Skeletal muscle satellite cell (primary cell): ENCODE results near the gene MGAT4B. TPM values are rescaled to one million over a fixed set of nuclear protein-coding genes. Genes with fewer than 3 reads are reported as not detected.
A peak's percentile ranks its signal among the peaks of the same experiment; 100 is the strongest.
"Not testable (repeated sequence)": the region's sequence is repeated elsewhere in the genome, so short reads cannot be mapped to it uniquely, and the experiment has no call there.

ENCODE experiments used
- H3K27me3 ChIP-seq: 2 replicates; pipeline ENCODE4 v1.7.0; 2013; ENCODE audit warnings: low read length; ENCODE audit not compliant: control insufficient read depth, insufficient read depth
- H3K36me3 ChIP-seq: 2 replicates; pipeline ENCODE4 v1.7.0; 2013; ENCODE audit warnings: mild to moderate bottlenecking, control low read depth, low read length; ENCODE audit not compliant: insufficient read depth
- H3K4me1 ChIP-seq: 2 replicates; pipeline ENCODE4 v1.7.0; 2013; ENCODE audit warnings: low read length; ENCODE audit not compliant: control insufficient read depth, insufficient read depth
- H3K4me2 ChIP-seq: 2 replicates; pipeline ENCODE4 v1.7.0; 2013; ENCODE audit warnings: mild to moderate bottlenecking, low read length
- H3K4me3 ChIP-seq: 2 replicates; pipeline ENCODE4 v1.7.0; 2013; ENCODE audit warnings: low read length
- H3K9ac ChIP-seq: 2 replicates; pipeline ENCODE4 v1.7.0; 2013; ENCODE audit warnings: mild to moderate bottlenecking, low read depth, low read length, moderate library complexity
- H3K9me3 ChIP-seq: replicated peaks from 2 replicates; pipeline ENCODE4 v1.7.0; 2013; ENCODE audit warnings: mild to moderate bottlenecking, control low read depth, low read length
- total RNA-seq: library from RNA; depleted of rRNA; stranded (reverse); fragments of >200 nt; gene quantifications from 2 replicates; pipeline ENCODE4 v1.2.3, GENCODE V29; 2012; rRNA removed

Gene MGAT4B
- total RNA-seq = 141 and 148 TPM in 2 replicates

GRCh38 chr5:179806250-179807048, at the start of gene MGAT4B:
Gene MGAT4B (minus strand): TSS chr5:179806866. CDS start chr5:179806583, 283 bp downstream.
- H3K9ac ChIP-seq = peak within 1 kb of the TSS; percentile 79
- H3K9me3 ChIP-seq = no peaks in the 10 kb centered on the region
- H3K4me1 ChIP-seq = peaks cover 36% of the 10 kb centered on the region
- H3K4me3 ChIP-seq = peak within 1 kb of the TSS; percentile 98
- H3K27me3 ChIP-seq = no peaks in the 10 kb centered on the region
- peaks cover 7% of the 10 kb centered on the region for H3K36me3 ChIP-seq
- peak within 1 kb of the TSS; percentile 99 for H3K4me2 ChIP-seq

GRCh38 chr5:179854356-179854755, 47.7 kb upstream of the MGAT4B start:
- H3K4me3 ChIP-seq = no peak overlapping the region
- H3K9ac ChIP-seq = no peak overlapping the region
- peaks cover 23% of the 10 kb centered on the region for H3K36me3 ChIP-seq
- no peak overlapping the region for H3K4me2 ChIP-seq
- no peaks in the 10 kb centered on the region for H3K27me3 ChIP-seq
- H3K9me3 ChIP-seq = no peaks in the 10 kb centered on the region
- no peaks in the 10 kb centered on the region for H3K4me1 ChIP-seq

DNA sequence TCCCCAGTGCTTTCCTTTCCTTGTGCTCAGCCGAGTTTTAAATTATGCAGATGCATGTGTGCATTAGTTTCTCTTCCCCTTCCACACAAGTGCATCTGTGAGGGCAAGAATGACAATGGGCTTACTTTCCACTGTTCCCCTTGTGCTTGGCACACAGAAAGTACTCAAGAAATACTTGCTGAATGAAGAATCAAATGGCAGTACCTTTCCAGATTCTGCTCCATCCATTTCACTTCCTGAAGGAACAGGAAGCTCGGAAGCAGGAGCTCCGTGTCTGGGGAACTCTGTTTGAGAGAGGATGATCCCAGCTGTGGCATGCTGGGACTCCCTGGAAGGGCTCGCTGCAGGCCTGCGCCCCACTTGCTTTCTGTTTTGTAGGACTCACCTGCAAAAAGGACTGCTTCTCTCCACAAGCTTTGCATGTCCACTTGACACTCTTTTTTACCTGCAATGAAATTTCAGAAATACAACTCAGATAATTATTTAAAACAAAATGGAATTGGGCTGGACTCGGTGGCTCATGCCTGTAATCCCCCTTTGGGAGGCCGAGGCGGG, 46.4 kb upstream of the MGAT4B start:
- H3K9me3 ChIP-seq = no peaks in the 10 kb centered on the region
- H3K4me3 ChIP-seq = no peak overlapping the region
- H3K27me3 ChIP-seq = no peaks in the 10 kb centered on the region
- H3K4me2 ChIP-seq = no peak overlapping the region
- no peak overlapping the region for H3K9ac ChIP-seq
- H3K4me1 ChIP-seq = no peaks in the 10 kb centered on the region
- H3K36me3 ChIP-seq = peaks cover 28% of the 10 kb centered on the region

- H3K36me3 ChIP-seq = peaks cover 35% of the 10 kb centered on the region
These were observed 35.0 kb upstream of the MGAT4B start for GRCh38 chr5:179841621-179842020.

DNA sequence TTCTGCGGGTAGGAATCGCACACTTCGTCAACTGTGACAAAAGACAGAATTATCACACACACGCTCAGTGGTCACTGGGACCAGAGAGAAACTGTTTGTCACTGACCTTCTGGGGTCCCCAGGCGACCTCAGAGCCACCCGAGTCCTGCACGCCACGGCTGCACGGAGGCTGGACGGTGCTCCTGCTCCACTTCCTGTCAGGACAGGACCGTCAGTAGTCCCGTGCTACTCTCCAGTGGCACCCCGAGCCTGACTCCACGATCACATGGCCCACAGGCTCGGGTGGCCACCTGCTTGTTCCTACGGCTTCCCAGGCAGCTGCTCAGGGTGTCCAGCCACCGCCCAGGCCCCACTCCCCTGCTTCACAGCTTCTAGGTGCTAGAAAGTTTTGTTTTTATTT, 34.1 kb upstream of the MGAT4B start:
- H3K4me3 ChIP-seq = no peak overlapping the region
- H3K36me3 ChIP-seq = peaks cover 40% of the 10 kb centered on the region
- H3K27me3 ChIP-seq = no peaks in the 10 kb centered on the region
- no peaks in the 10 kb centered on the region for H3K4me1 ChIP-seq
- H3K4me2 ChIP-seq = no peak overlapping the region
- H3K9me3 ChIP-seq = peaks cover 4% of the 10 kb centered on the region
- H3K9ac ChIP-seq = no peak overlapping the region

More at GRCh38 chr5:179841621-179842020, 35.0 kb upstream of the MGAT4B start:
- H3K9me3 ChIP-seq = peaks cover 4% of the 10 kb centered on the region
- H3K4me3 ChIP-seq = no peak overlapping the region
- no peak overlapping the region for H3K4me2 ChIP-seq
- H3K9ac ChIP-seq = no peak overlapping the region
- H3K27me3 ChIP-seq = no peaks in the 10 kb centered on the region
- no peaks in the 10 kb centered on the region for H3K4me1 ChIP-seq

DNA sequence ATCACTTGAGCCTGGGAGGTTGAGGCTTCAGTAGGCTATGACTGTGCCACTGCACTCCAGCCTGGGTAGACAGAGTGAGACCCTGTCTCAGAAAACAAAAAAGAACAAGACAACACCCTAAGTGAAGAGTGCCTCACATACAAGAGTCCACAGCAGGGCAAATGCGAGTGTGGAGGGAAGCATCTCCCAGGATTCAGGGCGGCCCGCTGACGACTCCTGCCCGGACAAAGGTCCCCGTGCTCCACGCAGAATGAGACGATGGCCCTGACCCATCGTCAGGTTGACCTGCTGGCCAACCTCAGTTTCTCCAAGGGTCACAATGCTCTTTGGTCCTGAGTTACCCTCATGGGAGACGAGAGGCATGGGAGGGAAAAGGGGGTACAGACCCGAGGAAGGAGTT, 33.7 kb upstream of the MGAT4B start:
- no peaks in the 10 kb centered on the region for H3K4me1 ChIP-seq
- peaks cover 42% of the 10 kb centered on the region for H3K36me3 ChIP-seq
- no peak overlapping the region for H3K9ac ChIP-seq
- H3K27me3 ChIP-seq = no peaks in the 10 kb centered on the region
- H3K9me3 ChIP-seq = peaks cover 4% of the 10 kb centered on the region
- no peak overlapping the region for H3K4me2 ChIP-seq
- no peak overlapping the region for H3K4me3 ChIP-seq

GRCh38 chr5:179839328-179840256, 32.9 kb upstream of the MGAT4B start:
- Histone ChIP-seq H3K36me3 (peaks cover 42% of the 10 kb centered on the region), H3K9me3 (peaks cover 4% of the 10 kb centered on the region), H3K4me2 (no peak overlapping the region), H3K4me1 (no peaks in the 10 kb centered on the region), H3K4me3 (no peak overlapping the region), H3K9ac (no peak overlapping the region), H3K27me3 (no peaks in the 10 kb centered on the region)

GRCh38 chr5:179837076-179838011, 30.7 kb upstream of the MGAT4B start:
- Histone ChIP-seq H3K9me3 (no peaks in the 10 kb centered on the region), H3K4me3 (no peak overlapping the region), H3K9ac (no peak overlapping the region), H3K27me3 (no peaks in the 10 kb centered on the region), H3K4me2 (no peak overlapping the region), H3K4me1 (no peaks in the 10 kb centered on the region), H3K36me3 (peaks cover 56% of the 10 kb centered on the region)

DNA sequence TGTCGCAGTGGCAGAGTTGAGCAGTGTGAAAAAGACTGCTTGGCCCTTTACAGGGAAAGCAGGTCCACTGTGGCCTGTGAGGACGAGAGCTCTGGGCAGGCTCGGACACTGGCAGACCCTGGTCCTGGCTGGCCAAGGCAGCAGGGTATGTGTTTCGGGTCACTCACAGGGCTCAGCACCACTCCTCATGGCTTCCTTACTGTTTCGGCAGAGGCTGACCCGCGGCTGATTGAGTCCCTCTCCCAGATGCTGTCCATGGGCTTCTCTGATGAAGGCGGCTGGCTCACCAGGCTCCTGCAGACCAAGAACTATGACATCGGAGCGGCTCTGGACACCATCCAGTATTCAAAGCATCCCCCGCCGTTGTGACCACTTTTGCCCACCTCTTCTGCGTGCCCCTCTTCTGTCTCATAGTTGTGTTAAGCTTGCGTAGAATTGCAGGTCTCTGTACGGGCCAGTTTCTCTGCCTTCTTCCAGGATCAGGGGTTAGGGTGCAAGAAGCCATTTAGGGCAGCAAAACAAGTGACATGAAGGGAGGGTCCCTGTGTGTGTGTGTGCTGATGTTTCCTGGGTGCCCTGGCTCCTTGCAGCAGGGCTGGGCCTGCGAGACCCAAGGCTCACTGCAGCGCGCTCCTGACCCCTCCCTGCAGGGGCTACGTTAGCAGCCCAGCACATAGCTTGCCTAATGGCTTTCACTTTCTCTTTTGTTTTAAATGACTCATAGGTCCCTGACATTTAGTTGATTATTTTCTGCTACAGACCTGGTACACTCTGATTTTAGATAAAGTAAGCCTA, 29.8 kb upstream of the MGAT4B start:
- no peak overlapping the region for H3K4me2 ChIP-seq
- H3K36me3 ChIP-seq = peaks cover 65% of the 10 kb centered on the region
- no peak overlapping the region for H3K4me3 ChIP-seq
- H3K4me1 ChIP-seq = no peaks in the 10 kb centered on the region
- H3K9me3 ChIP-seq = no peaks in the 10 kb centered on the region
- no peaks in the 10 kb centered on the region for H3K27me3 ChIP-seq
- no peak overlapping the region for H3K9ac ChIP-seq

DNA sequence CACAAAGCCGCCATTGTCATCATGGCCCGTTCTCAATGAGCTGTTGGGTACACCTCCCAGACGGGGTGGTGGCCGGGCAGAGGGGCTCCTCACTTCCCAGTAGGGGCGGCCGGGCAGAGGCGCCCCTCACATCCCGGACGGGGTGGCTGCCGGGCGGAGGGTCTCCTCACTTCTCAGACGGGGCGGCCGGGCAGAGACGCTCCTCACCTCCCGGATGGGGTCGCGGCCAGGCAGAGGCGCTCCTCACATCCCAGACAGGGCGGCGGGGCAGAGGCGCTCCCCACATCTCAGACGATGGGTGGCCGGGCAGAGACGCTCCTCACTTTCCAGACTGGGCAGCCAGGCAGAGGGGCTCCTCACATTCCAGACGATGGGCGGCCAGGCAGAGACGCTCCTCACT, 28.2 kb upstream of the MGAT4B start:
- H3K4me2 ChIP-seq, H3K27me3 ChIP-seq, H3K4me1 ChIP-seq, H3K9ac ChIP-seq, H3K4me3 ChIP-seq, H3K9me3 ChIP-seq: not testable (repeated sequence)
- peaks cover 73% of the 10 kb centered on the region for H3K36me3 ChIP-seq
